ENCODE data around the gene SLC25A21. TPM values are rescaled to one million over a fixed set of nuclear protein-coding genes. Genes with fewer than 3 reads are reported as not detected.

Gene SLC25A21
- total and polyA plus RNA-seq, 9 donors, result 0.85 to 3.3 (median 1.1) TPM

- no peak overlapping the region for H3K4me3 ChIP-seq (ENCODE audit: low read length)
- H3K27me3 ChIP-seq (ENCODE audit: control insufficient read depth, insufficient read depth, low read length), result peaks cover 18% of the 10 kb centered on the region
- H3K27ac ChIP-seq (ENCODE audit: low read length), result no peak overlapping the region
- H3K4me1 ChIP-seq (ENCODE audit: control insufficient read depth, insufficient read depth, low read length), result no peaks in the 10 kb centered on the region
- H3K9me3 ChIP-seq (replicated peaks; ENCODE audit: control insufficient read depth, low read depth, low read length), result no peaks in the 10 kb centered on the region
- 20% methylated on average over 10 of the region's 10 CpGs for WGBS (ENCODE audit: insufficient coverage)
- DNase-seq, result no peak
- no peaks in the 10 kb centered on the region for H3K36me3 ChIP-seq (ENCODE audit: control insufficient read depth, insufficient read depth, low read length)
These were observed 496.2 kb downstream of the SLC25A21 start for GRCh38 chr14:36676236-36676635.

DNA sequence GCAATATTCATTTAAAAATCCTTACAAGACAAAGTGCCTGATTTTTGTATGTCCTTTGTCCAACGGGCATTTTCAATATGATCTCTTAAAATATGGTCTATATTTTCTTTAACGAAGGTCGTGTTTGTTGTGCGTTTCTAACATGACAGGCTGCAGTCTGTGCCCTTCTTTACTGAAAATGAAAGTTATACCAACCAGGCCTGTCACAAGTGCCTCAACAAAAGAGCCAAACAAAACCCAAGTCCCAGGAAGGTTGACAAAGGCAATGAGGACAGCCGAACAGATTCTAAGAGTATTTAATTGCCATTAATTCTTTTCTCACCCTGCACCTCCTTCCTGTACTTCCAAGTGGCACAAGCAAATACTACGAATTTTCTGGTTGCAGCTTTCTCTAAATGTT, 496.8 kb downstream of the SLC25A21 start:
- no peak overlapping the region for H3K4me3 ChIP-seq (ENCODE audit: low read length)
- no peaks in the 10 kb centered on the region for H3K4me1 ChIP-seq (ENCODE audit: control insufficient read depth, insufficient read depth, low read length)
- H3K36me3 ChIP-seq (ENCODE audit: control insufficient read depth, insufficient read depth, low read length), result no peaks in the 10 kb centered on the region
- no peaks in the 10 kb centered on the region for H3K9me3 ChIP-seq (replicated peaks; ENCODE audit: control insufficient read depth, low read depth, low read length)
- H3K27ac ChIP-seq (ENCODE audit: low read length), result no peak overlapping the region
- WGBS (ENCODE audit: insufficient coverage), result no CpG with 5 or more reads among the region's 6 CpGs
- H3K27me3 ChIP-seq (ENCODE audit: control insufficient read depth, insufficient read depth, low read length), result peaks cover 18% of the 10 kb centered on the region
- DNase-seq, result no peak

GRCh38 chr14:36674659-36675058, 497.7 kb downstream of the SLC25A21 start:
- Histone ChIP-seq H3K36me3 (ENCODE audit: control insufficient read depth, insufficient read depth, low read length) (no peaks in the 10 kb centered on the region), H3K9me3 (replicated peaks; ENCODE audit: control insufficient read depth, low read depth, low read length) (no peaks in the 10 kb centered on the region), H3K27me3 (ENCODE audit: control insufficient read depth, insufficient read depth, low read length) (peaks cover 18% of the 10 kb centered on the region), H3K27ac (ENCODE audit: low read length) (no peak overlapping the region), H3K4me3 (ENCODE audit: low read length) (no peak overlapping the region), H3K4me1 (ENCODE audit: control insufficient read depth, insufficient read depth, low read length) (no peaks in the 10 kb centered on the region)
- no CpG with 5 or more reads among the region's 3 CpGs for WGBS (ENCODE audit: insufficient coverage)
- no peak for DNase-seq

- Histone ChIP-seq H3K36me3 (ENCODE audit: control insufficient read depth, insufficient read depth, low read length) (no peaks in the 10 kb centered on the region), H3K27me3 (ENCODE audit: control insufficient read depth, insufficient read depth, low read length) (peaks cover 24% of the 10 kb centered on the region), H3K4me1 (ENCODE audit: control insufficient read depth, insufficient read depth, low read length) (no peaks in the 10 kb centered on the region), H3K27ac (ENCODE audit: low read length) (no peak overlapping the region), H3K9me3 (replicated peaks; ENCODE audit: control insufficient read depth, low read depth, low read length) (no peaks in the 10 kb centered on the region), H3K4me3 (ENCODE audit: low read length) (no peak overlapping the region)
- WGBS (ENCODE audit: insufficient coverage), result no CpG with 5 or more reads among the region's 4 CpGs
- no peak for DNase-seq
These were observed 500.3 kb downstream of the SLC25A21 start for GRCh38 chr14:36672095-36672494.

- Histone ChIP-seq H3K36me3 (ENCODE audit: control insufficient read depth, insufficient read depth, low read length) (no peaks in the 10 kb centered on the region), H3K27ac (ENCODE audit: low read length) (no peak overlapping the region), H3K4me3 (ENCODE audit: low read length) (no peak overlapping the region), H3K4me1 (ENCODE audit: control insufficient read depth, insufficient read depth, low read length) (peaks cover 6% of the 10 kb centered on the region), H3K27me3 (ENCODE audit: control insufficient read depth, insufficient read depth, low read length) (peaks cover 28% of the 10 kb centered on the region), H3K9me3 (replicated peaks; ENCODE audit: control insufficient read depth, low read depth, low read length) (no peaks in the 10 kb centered on the region)
- WGBS (ENCODE audit: insufficient coverage), result no CpG with 5 or more reads among the region's 3 CpGs
- DNase-seq, result no peak
These were observed 501.3 kb downstream of the SLC25A21 start for GRCh38 chr14:36671149-36671548.

DNA sequence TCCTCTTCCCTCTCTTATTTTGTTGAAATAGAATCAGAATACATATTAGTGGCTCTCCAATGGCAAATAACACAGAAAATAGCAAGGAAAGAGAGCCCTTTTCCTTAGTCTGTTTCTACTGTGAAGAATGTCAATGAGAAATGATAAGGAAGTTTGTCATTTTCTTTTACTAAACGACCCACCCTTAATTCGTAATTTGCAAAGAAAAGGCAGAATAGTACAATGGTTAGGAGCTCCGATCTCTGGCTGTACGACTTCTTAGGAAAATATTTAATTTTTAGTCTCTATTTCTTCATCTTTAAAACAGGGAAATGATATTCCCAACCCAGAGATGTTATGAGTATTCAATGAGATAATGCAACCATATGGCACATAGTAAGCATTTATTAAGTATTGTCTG, 504.7 kb downstream of the SLC25A21 start:
- no peak overlapping the region for H3K27ac ChIP-seq (ENCODE audit: low read length)
- DNase-seq, result no peak
- no peaks in the 10 kb centered on the region for H3K9me3 ChIP-seq (replicated peaks; ENCODE audit: control insufficient read depth, low read depth, low read length)
- H3K36me3 ChIP-seq (ENCODE audit: control insufficient read depth, insufficient read depth, low read length), result no peaks in the 10 kb centered on the region
- H3K4me3 ChIP-seq (ENCODE audit: low read length), result no peak overlapping the region
- no CpG with 5 or more reads among the region's 4 CpGs for WGBS (ENCODE audit: insufficient coverage)
- peaks cover 17% of the 10 kb centered on the region for H3K4me1 ChIP-seq (ENCODE audit: control insufficient read depth, insufficient read depth, low read length)
- H3K27me3 ChIP-seq (ENCODE audit: control insufficient read depth, insufficient read depth, low read length), result peaks cover 45% of the 10 kb centered on the region

- Histone ChIP-seq H3K9me3 (replicated peaks; ENCODE audit: control insufficient read depth, low read depth, low read length) (no peaks in the 10 kb centered on the region), H3K4me1 (ENCODE audit: control insufficient read depth, insufficient read depth, low read length) (peaks cover 26% of the 10 kb centered on the region), H3K27me3 (ENCODE audit: control insufficient read depth, insufficient read depth, low read length) (peaks cover 56% of the 10 kb centered on the region), H3K27ac (ENCODE audit: low read length) (no peak overlapping the region), H3K36me3 (ENCODE audit: control insufficient read depth, insufficient read depth, low read length) (no peaks in the 10 kb centered on the region), H3K4me3 (ENCODE audit: low read length) (no peak overlapping the region)
- DNase-seq, result no peak
- 20% methylated on average over 68 of the region's 68 CpGs for WGBS (ENCODE audit: insufficient coverage)
These were observed 505.8 kb downstream of the SLC25A21 start for GRCh38 chr14:36666416-36667206.

GRCh38 chr14:36665887-36666415, 506.5 kb downstream of the SLC25A21 start:
- Histone ChIP-seq H3K9me3 (replicated peaks; ENCODE audit: control insufficient read depth, low read depth, low read length) (no peaks in the 10 kb centered on the region), H3K4me3 (ENCODE audit: low read length) (no peak overlapping the region), H3K36me3 (ENCODE audit: control insufficient read depth, insufficient read depth, low read length) (no peaks in the 10 kb centered on the region), H3K27me3 (ENCODE audit: control insufficient read depth, insufficient read depth, low read length) (peaks cover 63% of the 10 kb centered on the region), H3K27ac (ENCODE audit: low read length) (no peak overlapping the region), H3K4me1 (ENCODE audit: control insufficient read depth, insufficient read depth, low read length) (peaks cover 32% of the 10 kb centered on the region)
- 37% methylated on average over 11 of the region's 18 CpGs for WGBS (ENCODE audit: insufficient coverage)
- DNase-seq, result no peak

DNA sequence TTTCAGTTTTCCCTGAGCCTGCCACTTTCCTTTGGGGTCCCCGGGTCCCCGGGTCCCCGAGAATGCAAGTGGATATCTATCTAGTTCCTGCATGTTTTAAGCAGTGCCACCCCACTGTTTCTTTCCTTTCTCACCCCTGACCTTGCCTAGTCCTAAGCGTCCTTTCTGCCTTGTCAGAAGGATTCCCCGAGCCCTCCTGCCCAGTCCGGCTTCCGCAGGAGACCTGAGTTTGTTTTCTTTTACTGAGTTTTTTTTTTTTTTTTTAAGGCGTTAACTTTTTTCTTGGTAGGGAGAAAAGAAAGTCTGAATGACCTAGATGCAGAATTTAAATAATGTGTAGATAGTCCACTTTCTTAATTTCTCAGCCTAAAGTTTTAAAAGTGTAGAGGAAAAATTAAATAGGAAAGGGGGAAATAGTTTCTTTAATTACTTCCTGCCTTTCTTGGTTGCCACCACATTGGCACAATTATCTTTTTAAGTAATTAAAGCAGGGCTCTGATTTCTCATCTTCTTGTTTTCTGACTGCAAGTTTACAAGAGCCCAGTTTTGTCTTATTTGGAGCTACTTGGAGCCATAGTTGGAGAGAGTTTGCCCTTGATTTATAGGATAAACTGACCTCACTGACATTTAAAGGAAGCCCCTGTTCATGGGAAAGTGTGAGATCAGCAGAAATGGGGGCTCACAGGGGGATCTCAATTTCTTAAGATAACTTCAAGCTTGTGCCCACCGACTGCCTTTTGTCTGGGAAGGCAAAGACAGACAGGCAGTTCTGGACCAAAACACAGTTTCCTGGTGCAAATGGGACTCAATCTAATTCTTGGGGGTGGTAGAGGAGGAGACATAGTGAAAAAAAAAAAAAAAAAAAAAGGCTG, 507.8 kb downstream of the SLC25A21 start:
- Histone ChIP-seq H3K27ac (ENCODE audit: low read length) (no peak overlapping the region), H3K4me3 (ENCODE audit: low read length) (no peak overlapping the region), H3K27me3 (ENCODE audit: control insufficient read depth, insufficient read depth, low read length) (peaks cover 77% of the 10 kb centered on the region), H3K36me3 (ENCODE audit: control insufficient read depth, insufficient read depth, low read length) (no peaks in the 10 kb centered on the region), H3K9me3 (replicated peaks; ENCODE audit: control insufficient read depth, low read depth, low read length) (no peaks in the 10 kb centered on the region), H3K4me1 (ENCODE audit: control insufficient read depth, insufficient read depth, low read length) (peaks cover 34% of the 10 kb centered on the region)
- 9% methylated on average over 4 of the region's 9 CpGs for WGBS (ENCODE audit: insufficient coverage)
- DNase-seq, result no peak

Data from muscle of leg (tissue), 11 donors.